Activated CD4-positive, alpha-beta T cell treated with anti-CD3 and anti-CD28 coated beads for 4 hours (primary cell): Measurements from ENCODE around the gene ACBD6.

Experiments used
- DNase-seq, 2 donors: peaks; one replicate each; pipeline ENCODE4 v3.0.0-alpha.2; 2020

Gene ACBD6

GRCh38 chr1:180363246-180363995 lies 139.0 kb downstream of the ACBD6 start:
- no peak for DNase-seq

- no peak for DNase-seq
Measured at GRCh38 chr1:180360333-180361075, 141.9 kb downstream of the ACBD6 start.

GRCh38 chr1:180358649-180359048 lies 143.7 kb downstream of the ACBD6 start:
- no peak for DNase-seq

- no peak for DNase-seq
Measured at GRCh38 chr1:180353945-180354344, 148.4 kb downstream of the ACBD6 start.

GRCh38 chr1:180352588-180352987 lies 149.8 kb downstream of the ACBD6 start:
- no peak for DNase-seq

- DNase-seq, result no peak
Measured at GRCh38 chr1:180352021-180352420, 150.4 kb downstream of the ACBD6 start.

- no peak for DNase-seq
Measured at GRCh38 chr1:180345148-180345547, 157.2 kb downstream of the ACBD6 start.

GRCh38 chr1:180343921-180344769 lies 158.2 kb downstream of the ACBD6 start:
- DNase-seq, result no peak

GRCh38 chr1:180327089-180327488 lies 175.3 kb downstream of the ACBD6 start:
- DNase-seq, result no peak

- no peak for DNase-seq
Measured at GRCh38 chr1:180312926-180313325, 189.5 kb downstream of the ACBD6 start.

- DNase-seq, result no peak
Measured at GRCh38 chr1:180311011-180311730, 191.2 kb downstream of the ACBD6 start.

- no peak for DNase-seq
Measured at GRCh38 chr1:180310095-180310494, 192.3 kb downstream of the ACBD6 start.

- no peak for DNase-seq
Measured at GRCh38 chr1:180309338-180309737, 193.0 kb downstream of the ACBD6 start.

- no peak for DNase-seq
Measured at GRCh38 chr1:180301135-180301742, 201.1 kb downstream of the ACBD6 start.

GRCh38 chr1:180299479-180300221 lies 202.7 kb downstream of the ACBD6 start:
- DNase-seq, result no peak

GRCh38 chr1:180295999-180296398 lies 206.4 kb downstream of the ACBD6 start:
- DNase-seq, result no peak

GRCh38 chr1:180294711-180295110 lies 207.7 kb downstream of the ACBD6 start:
- DNase-seq, result no peak

- DNase-seq, result no peak
Measured at GRCh38 chr1:180291004-180291403, 211.4 kb downstream of the ACBD6 start.

GRCh38 chr1:180290265-180291001 lies 211.9 kb downstream of the ACBD6 start:
- DNase-seq, result no peak

GRCh38 chr1:180288940-180289339 lies 213.4 kb downstream of the ACBD6 start:
- no peak for DNase-seq
